A549 (cell line): ENCODE data around the gene B3GALT4. TPM values are rescaled to one million over a fixed set of nuclear protein-coding genes. Genes with fewer than 3 reads are reported as not detected.
A peak's percentile ranks its signal among the peaks of the same experiment; 100 is the strongest.

Experiments
- ATAC-seq, 2 experiments: fragments of 200-7000 bp in 1 of 2; fragments of >200 bp in 1 of 2; cut with Nextera tagmentation in 1 of 2; cut with Tn5 transposase in 1 of 2; 3 replicates each; pipeline versions ENCODE4 v1.8.0 to v1.9.1; 2018 to 2020; ENCODE audit warnings: mild to moderate bottlenecking in 1 of 2, moderate library complexity in 1 of 2
- CTCF ChIA-PET: fragments of 300-600 bp; sonication (Branson Sonifier 250); formaldehyde crosslinking; extraction: SDS; loops from one replicate; lab custom pipeline; 2021; ENCODE audit warnings: antibody characterized with exemption, inconsistent platforms; lab: Yijun Ruan, JAX
- POLR2A ChIA-PET: fragments of 350-600 bp; formaldehyde crosslinking; extraction: SDS; loops from one replicate; lab custom pipeline; 2021; ENCODE audit warnings: antibody characterized with exemption, inconsistent platforms; lab: Yijun Ruan, JAX
- DNase-seq, 2 experiments: peaks; one replicate each; pipeline versions ENCODE4 v3.0.0 to v3.0.0-alpha.2; 2011 to 2016; ENCODE audit warnings: low read depth in 1 of 2, low spot score in 1 of 2
- FAIRE-seq: peaks from 2 replicates; lab custom pipeline; 2011; peaks lifted over from hg19 to GRCh38; lab: Jason Lieb, UNC
- H3K27ac ChIP-seq, 2 experiments: fragments of >200 bp; sonication (Bioruptor Twin); formaldehyde crosslinking; 3 replicates each; pipeline ENCODE4 v1.5.1; 2016 to 2017
- H3K4me1 ChIP-seq: fragments of >200 bp; sonication (Bioruptor Twin); formaldehyde crosslinking; 3 replicates; pipeline ENCODE4 v1.6.1; 2016
- H3K4me2 ChIP-seq: fragments of >200 bp; sonication (Bioruptor Twin); formaldehyde crosslinking; 3 replicates; pipeline ENCODE4 v1.6.1; 2016
- H3K4me3 ChIP-seq: fragments of >200 bp; sonication (Bioruptor Twin); formaldehyde crosslinking; 3 replicates; pipeline ENCODE4 v1.5.1; 2016
- H3K9me3 ChIP-seq: fragments of >200 bp; sonication (Bioruptor Twin); formaldehyde crosslinking; 3 replicates; pipeline ENCODE4 v1.6.1; 2016
- CEBPB ChIP-seq, 2 experiments: fragments of >200 bp in 1 of 2; sonication (Bioruptor Twin) in 1 of 2; formaldehyde crosslinking in 1 of 2; IDR thresholded peaks; 2 replicates each; pipeline ENCODE4 v1.6.1; 2012 to 2016
- CHD2 ChIP-seq: fragments of 150-350 bp; IDR thresholded peaks from 2 replicates; pipeline ENCODE4 v1.6.1; 2014; ENCODE audit warnings: low read length; ENCODE audit not compliant: partially characterized antibody
- EHMT2 ChIP-seq: fragments of 200-600 bp; sonication (generic); IDR thresholded peaks from 2 replicates; pipeline ENCODE4 v1.6.1; 2016; ENCODE audit warnings: antibody characterized with exemption, low read depth, mild to moderate bottlenecking, moderate library complexity
- EP300 ChIP-seq, 2 experiments: fragments of >200 bp; sonication (Bioruptor Twin); formaldehyde crosslinking; IDR thresholded peaks; 2 replicates in 1 of 2; 3 replicates in 1 of 2; pipeline ENCODE4 v1.6.1; 2016 to 2017
- FOSB ChIP-seq: fragments of 250-450 bp; sonication (Bioruptor Pico); IDR thresholded peaks from 2 replicates; pipeline ENCODE4 v1.5.0; 2020; ENCODE audit warnings: mild to moderate bottlenecking, moderate library complexity
- HDAC2 ChIP-seq: fragments of 200-600 bp; sonication (generic); IDR thresholded peaks from 2 replicates; pipeline ENCODE4 v1.6.1; 2016
- HOXB13 ChIP-seq: fragments of 250-450 bp; sonication (Bioruptor Pico); IDR thresholded peaks from 2 replicates; pipeline ENCODE4 v1.5.0; 2020; ENCODE audit warnings: low read depth, mild to moderate bottlenecking, moderate library complexity
- HOXB5 ChIP-seq: fragments of 250-450 bp; sonication (Bioruptor Pico); IDR thresholded peaks from 2 replicates; pipeline ENCODE4 v1.5.0; 2020; ENCODE audit warnings: mild to moderate bottlenecking, moderate library complexity
- JUN ChIP-seq, 2 experiments: fragments of >200 bp; sonication (Bioruptor Twin); formaldehyde crosslinking; IDR thresholded peaks; 2 replicates in 1 of 2; 3 replicates in 1 of 2; pipeline ENCODE4 v1.6.1; 2016 to 2017
- MAFK ChIP-seq: fragments of 450-650 bp; IDR thresholded peaks from 2 replicates; pipeline ENCODE4 v1.6.1; 2014; ENCODE audit not compliant: partially characterized antibody
- NFE2L2 ChIP-seq: fragments of 150-350 bp; conservative IDR thresholded peaks from 2 replicates; pipeline ENCODE4 v1.6.1; 2014; ENCODE audit warnings: low read length
- NR3C1 ChIP-seq: fragments of >200 bp; sonication (Bioruptor Twin); formaldehyde crosslinking; IDR thresholded peaks from 3 replicates; pipeline ENCODE4 v1.6.1; 2017
- POLR2A ChIP-seq: IDR thresholded peaks from 2 replicates; pipeline ENCODE4 v1.6.1; 2012; ENCODE audit warnings: mild to moderate bottlenecking, low read length
- SREBF2 ChIP-seq: fragments of 450-650 bp; IDR thresholded peaks from 2 replicates; pipeline ENCODE4 v1.6.1; 2014; ENCODE audit warnings: mild to moderate bottlenecking, moderate library complexity
- TFCP2L1 ChIP-seq: fragments of 250-450 bp; sonication (Bioruptor Pico); IDR thresholded peaks from 2 replicates; pipeline ENCODE4 v1.5.0; 2021; ENCODE audit warnings: mild to moderate bottlenecking
- ZC3H11A ChIP-seq: fragments of 450-650 bp; IDR thresholded peaks from 2 replicates; pipeline ENCODE4 v1.6.1; 2014; ENCODE audit warnings: antibody characterized with exemption, mild to moderate bottlenecking
- WGBS: methylation state at CpG from one replicate; pipeline ENCODE4 v1.1.6; 2017; ENCODE audit errors: missing lambda C conversion rate; 5-methylcytosine and 5-hydroxymethylcytosine counted together
- polyA plus RNA-seq, 4 experiments: library from polyadenylated mRNA; depleted of rRNA in 3 of 4; stranded (reverse); fragments of >200 nt; fragmentation: RNase III in 1 of 4; extraction: RNeasy Plus Mini Kit Qiagen cat#74134 plus additional on column Dnase treatment in 1 of 4; gene quantifications; 2 replicates in 3 of 4; 3 replicates in 1 of 4; pipeline ENCODE4 v1.2.3, GENCODE V29; 2011 to 2017
- TF ChIP-seq, protein P1 (sequence below): fragments of 250-450 bp; sonication (Bioruptor Pico); IDR thresholded peaks from 2 replicates; pipeline ENCODE4 v1.5.0; 2021; ENCODE audit warnings: mild to moderate bottlenecking, moderate library complexity, borderline replicate concordance
- TF ChIP-seq, protein P2 (sequence below): fragments of 200-600 bp; sonication (generic); IDR thresholded peaks from 2 replicates; pipeline ENCODE4 v1.6.1; 2016; ENCODE audit warnings: antibody characterized with exemption, mild to moderate bottlenecking, moderate library complexity
- TF ChIP-seq, protein P3 (sequence below): fragments of >200 bp; sonication (Bioruptor Twin); formaldehyde crosslinking; IDR thresholded peaks from 2 replicates; pipeline ENCODE4 v1.6.1; 2016
- TF ChIP-seq, protein P4 (sequence below): fragments of 450-650 bp; IDR thresholded peaks from 2 replicates; pipeline ENCODE4 v1.6.1; 2014; ENCODE audit warnings: antibody characterized with exemption
- TF ChIP-seq, protein P5 (sequence below): IDR thresholded peaks from 2 replicates; pipeline ENCODE4 v1.6.1; 2012; ENCODE audit warnings: low read depth, borderline replicate concordance
- TF ChIP-seq, protein P6 (sequence below): fragments of >200 bp; sonication (Bioruptor Twin); formaldehyde crosslinking; IDR thresholded peaks from 3 replicates; pipeline ENCODE4 v1.6.1; 2016

The B3GALT4 gene
- polyA plus RNA-seq, 2 of the 4 experiments (the other 2 are of a cell fraction), result 0.27 to 0.54 TPM

DNA sequence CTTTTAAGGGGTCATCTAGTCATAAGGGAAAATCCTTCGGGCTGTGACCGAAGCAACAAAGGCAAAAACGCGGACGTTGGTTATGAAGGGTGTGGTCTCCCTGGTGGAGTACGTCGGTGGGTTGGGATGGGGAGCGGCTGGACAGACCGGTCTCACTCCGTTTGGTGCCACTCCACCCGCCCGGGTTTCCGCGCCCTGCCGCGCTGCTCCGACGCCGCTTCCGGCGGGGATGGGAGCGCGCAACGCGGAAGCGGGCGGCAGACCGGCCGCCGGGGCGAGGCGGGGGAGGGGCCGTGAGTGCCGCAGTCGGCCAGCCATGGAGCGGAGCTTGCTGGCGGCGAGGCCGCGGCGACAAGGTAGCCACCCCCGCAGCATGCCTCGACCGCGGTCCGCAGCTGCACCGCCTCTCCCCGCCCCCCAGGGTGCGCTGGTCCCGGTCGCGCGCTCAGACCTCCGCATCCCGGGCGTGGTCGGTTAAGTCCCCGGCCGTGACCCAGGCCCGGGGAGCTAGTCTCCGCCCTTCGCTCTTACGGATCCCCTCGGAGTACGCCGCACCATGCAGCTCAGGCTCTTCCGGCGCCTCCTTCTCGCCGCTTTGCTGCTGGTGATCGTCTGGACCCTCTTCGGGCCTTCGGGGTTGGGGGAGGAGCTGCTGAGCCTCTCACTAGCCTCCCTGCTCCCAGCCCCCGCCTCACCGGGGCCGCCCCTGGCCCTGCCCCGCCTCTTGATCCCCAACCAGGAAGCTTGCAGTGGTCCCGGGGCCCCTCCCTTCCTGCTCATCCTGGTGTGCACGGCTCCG, at the start of gene B3GALT4 (continued):
- TF ChIP-seq, protein P1, sequence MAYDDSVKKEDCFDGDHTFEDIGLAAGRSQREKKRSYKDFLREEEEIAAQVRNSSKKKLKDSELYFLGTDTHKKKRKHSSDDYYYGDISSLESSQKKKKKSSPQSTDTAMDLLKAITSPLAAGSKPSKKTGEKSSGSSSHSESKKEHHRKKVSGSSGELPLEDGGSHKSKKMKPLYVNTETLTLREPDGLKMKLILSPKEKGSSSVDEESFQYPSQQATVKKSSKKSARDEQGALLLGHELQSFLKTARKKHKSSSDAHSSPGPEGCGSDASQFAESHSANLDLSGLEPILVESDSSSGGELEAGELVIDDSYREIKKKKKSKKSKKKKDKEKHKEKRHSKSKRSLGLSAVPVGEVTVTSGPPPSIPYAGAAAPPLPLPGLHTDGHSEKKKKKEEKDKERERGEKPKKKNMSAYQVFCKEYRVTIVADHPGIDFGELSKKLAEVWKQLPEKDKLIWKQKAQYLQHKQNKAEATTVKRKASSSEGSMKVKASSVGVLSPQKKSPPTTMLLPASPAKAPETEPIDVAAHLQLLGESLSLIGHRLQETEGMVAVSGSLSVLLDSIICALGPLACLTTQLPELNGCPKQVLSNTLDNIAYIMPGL, result peak; percentile 51; the same call in 1 of the 2 replicates
- TF ChIP-seq HDAC2 (no peak), SREBF2 (no peak)
- TF ChIP-seq, all 56 proteins: peak for 15

DNA sequence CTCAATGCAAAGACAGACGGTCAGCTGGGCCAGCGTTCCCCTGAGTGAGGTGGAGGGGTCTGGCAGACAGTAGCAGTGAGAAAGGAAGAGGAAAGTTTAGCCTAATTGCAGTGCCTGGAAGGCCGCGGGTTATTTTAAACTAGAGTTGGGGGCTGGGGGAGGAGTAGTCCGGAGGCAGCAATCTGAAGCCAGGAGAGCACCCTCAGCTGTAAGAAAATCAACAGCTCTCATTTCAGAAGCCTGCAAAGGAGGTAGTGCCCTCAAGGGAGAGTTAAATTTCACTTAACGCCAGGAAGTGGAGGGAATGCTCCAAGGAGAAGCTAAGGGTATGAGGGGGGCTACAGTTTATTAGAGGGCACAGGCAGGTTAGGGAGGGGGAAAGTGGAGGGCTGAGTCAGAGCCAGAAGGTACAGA, 41.7 kb upstream of the B3GALT4 start:
- Histone ChIP-seq H3K4me3 (no peak overlapping the region), H3K9me3 (no peaks in the 10 kb centered on the region), H3K4me1 (no peaks in the 10 kb centered on the region), H3K27ac (no peak overlapping the region), H3K4me2 (no peak overlapping the region)
- no peak for TF ChIP-seq ZC3H11A
- TF ChIP-seq HOXB5 (CRISPR knock-in tag), result no peak
- TF ChIP-seq, protein P2, sequence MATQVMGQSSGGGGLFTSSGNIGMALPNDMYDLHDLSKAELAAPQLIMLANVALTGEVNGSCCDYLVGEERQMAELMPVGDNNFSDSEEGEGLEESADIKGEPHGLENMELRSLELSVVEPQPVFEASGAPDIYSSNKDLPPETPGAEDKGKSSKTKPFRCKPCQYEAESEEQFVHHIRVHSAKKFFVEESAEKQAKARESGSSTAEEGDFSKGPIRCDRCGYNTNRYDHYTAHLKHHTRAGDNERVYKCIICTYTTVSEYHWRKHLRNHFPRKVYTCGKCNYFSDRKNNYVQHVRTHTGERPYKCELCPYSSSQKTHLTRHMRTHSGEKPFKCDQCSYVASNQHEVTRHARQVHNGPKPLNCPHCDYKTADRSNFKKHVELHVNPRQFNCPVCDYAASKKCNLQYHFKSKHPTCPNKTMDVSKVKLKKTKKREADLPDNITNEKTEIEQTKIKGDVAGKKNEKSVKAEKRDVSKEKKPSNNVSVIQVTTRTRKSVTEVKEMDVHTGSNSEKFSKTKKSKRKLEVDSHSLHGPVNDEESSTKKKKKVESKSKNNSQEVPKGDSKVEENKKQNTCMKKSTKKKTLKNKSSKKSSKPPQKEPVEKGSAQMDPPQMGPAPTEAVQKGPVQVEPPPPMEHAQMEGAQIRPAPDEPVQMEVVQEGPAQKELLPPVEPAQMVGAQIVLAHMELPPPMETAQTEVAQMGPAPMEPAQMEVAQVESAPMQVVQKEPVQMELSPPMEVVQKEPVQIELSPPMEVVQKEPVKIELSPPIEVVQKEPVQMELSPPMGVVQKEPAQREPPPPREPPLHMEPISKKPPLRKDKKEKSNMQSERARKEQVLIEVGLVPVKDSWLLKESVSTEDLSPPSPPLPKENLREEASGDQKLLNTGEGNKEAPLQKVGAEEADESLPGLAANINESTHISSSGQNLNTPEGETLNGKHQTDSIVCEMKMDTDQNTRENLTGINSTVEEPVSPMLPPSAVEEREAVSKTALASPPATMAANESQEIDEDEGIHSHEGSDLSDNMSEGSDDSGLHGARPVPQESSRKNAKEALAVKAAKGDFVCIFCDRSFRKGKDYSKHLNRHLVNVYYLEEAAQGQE, result no peak
- no peak for TF ChIP-seq CEBPB (IDR thresholded peaks at IDR 0.05)
- TF ChIP-seq, protein P3, sequence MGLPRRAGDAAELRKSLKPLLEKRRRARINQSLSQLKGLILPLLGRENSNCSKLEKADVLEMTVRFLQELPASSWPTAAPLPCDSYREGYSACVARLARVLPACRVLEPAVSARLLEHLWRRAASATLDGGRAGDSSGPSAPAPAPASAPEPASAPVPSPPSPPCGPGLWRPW, result no peak
- TF ChIP-seq CHD2, result no peak
- TF ChIP-seq MAFK, result no peak
- TF ChIP-seq TFCP2L1 (CRISPR knock-in tag), result no peak
- TF ChIP-seq, protein P1, result no peak
- no peak for TF ChIP-seq JUN (IDR thresholded peaks at IDR 0.05)
- TF ChIP-seq HOXB13, result no peak
- no peak for TF ChIP-seq NR3C1
- TF ChIP-seq EHMT2, result no peak
- TF ChIP-seq FOSB (CRISPR knock-in tag), result no peak
- TF ChIP-seq EP300 (IDR thresholded peaks at IDR 0.05), result no peak
- no peak for ATAC-seq
- CTCF ChIA-PET, result interaction anchor here (1.0 to 7.2 kb wide), 5 partner anchors 13 to 221 kb away, joined by 3 to 39 read pairs (median 4); partner anchors contain the start of gene RING1
- POLR2A ChIA-PET, result no interaction called here
- no peak for DNase-seq
- WGBS, result 39% methylated on average over 6 of the region's 6 CpGs
- no peak for FAIRE-seq

DNA sequence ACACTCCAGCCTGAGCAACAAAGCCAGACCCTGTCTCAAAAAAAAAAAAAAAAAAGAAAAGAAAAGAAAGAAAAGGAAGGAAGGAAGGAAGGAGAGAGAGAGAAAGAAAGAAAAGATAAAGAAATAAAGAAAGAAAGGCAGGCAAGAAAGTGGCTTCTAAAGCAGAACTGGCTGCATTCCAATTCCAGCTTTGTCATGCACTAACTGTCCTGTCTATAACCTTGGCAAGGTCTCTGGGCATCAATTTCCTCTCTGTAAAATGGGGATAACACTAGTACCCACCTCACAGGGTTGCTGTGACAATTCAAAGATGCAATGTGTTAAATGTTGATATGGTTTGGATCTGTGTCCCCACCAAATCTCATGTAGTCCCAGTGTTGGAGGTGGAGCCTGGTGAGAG, 40.6 kb upstream of the B3GALT4 start:
- FAIRE-seq (no peak), ATAC-seq (no peak), DNase-seq (no peak)
- Histone ChIP-seq H3K4me2 (no peak overlapping the region), H3K4me1 (no peaks in the 10 kb centered on the region), H3K27ac (no peak overlapping the region), H3K9me3 (no peaks in the 10 kb centered on the region), H3K4me3 (no peak overlapping the region)
- CTCF ChIA-PET, result interaction anchor here (1.0 to 7.2 kb wide), 3 partner anchors 11 to 115 kb away, joined by 4 to 39 read pairs (median 4); no protein-coding TSS in a partner anchor
- POLR2A ChIA-PET, result no interaction called here
- TF ChIP-seq, protein P3, result no peak
- TF ChIP-seq POLR2A (no peak), NFE2L2 (no peak)
- TF ChIP-seq, protein P4, sequence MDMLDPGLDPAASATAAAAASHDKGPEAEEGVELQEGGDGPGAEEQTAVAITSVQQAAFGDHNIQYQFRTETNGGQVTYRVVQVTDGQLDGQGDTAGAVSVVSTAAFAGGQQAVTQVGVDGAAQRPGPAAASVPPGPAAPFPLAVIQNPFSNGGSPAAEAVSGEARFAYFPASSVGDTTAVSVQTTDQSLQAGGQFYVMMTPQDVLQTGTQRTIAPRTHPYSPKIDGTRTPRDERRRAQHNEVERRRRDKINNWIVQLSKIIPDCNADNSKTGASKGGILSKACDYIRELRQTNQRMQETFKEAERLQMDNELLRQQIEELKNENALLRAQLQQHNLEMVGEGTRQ, result no peak
- TF ChIP-seq, protein P5, sequence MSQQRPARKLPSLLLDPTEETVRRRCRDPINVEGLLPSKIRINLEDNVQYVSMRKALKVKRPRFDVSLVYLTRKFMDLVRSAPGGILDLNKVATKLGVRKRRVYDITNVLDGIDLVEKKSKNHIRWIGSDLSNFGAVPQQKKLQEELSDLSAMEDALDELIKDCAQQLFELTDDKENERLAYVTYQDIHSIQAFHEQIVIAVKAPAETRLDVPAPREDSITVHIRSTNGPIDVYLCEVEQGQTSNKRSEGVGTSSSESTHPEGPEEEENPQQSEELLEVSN, result no peak
- TF ChIP-seq, protein P1, result no peak
- TF ChIP-seq, protein P6, sequence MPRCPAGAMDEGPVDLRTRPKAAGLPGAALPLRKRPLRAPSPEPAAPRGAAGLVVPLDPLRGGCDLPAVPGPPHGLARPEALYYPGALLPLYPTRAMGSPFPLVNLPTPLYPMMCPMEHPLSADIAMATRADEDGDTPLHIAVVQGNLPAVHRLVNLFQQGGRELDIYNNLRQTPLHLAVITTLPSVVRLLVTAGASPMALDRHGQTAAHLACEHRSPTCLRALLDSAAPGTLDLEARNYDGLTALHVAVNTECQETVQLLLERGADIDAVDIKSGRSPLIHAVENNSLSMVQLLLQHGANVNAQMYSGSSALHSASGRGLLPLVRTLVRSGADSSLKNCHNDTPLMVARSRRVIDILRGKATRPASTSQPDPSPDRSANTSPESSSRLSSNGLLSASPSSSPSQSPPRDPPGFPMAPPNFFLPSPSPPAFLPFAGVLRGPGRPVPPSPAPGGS, result no peak
